ENCODE measurements around the gene NPPC.
"Not testable (repeated sequence)": the region's sequence is repeated elsewhere in the genome, so short reads cannot be mapped to it uniquely, and the experiment has no call there.

NPPC gene

GRCh38 chr2:231926180-231926741 is at the start of gene NPPC:
Gene NPPC, minus strand, starts transcription at chr2:231926396. Its CDS starts 147 bp downstream, at chr2:231926249.
- peak; percentile 55 for DNase-seq (ENCODE audit: low spot score)

GRCh38 chr2:231975001-231975400 is 48.8 kb upstream of the NPPC start:
- no peak for DNase-seq (ENCODE audit: low spot score)

- no peak for DNase-seq (ENCODE audit: low spot score)
Observed at GRCh38 chr2:231970461-231970860, 44.3 kb upstream of the NPPC start.

GRCh38 chr2:231968820-231969219 is 42.6 kb upstream of the NPPC start:
- no peak for DNase-seq (ENCODE audit: low spot score)

GRCh38 chr2:231966886-231967285 is 40.7 kb upstream of the NPPC start:
- DNase-seq (ENCODE audit: low spot score) = no peak

- no peak for DNase-seq (ENCODE audit: low spot score)
Observed at GRCh38 chr2:231965102-231965501, 38.9 kb upstream of the NPPC start.

GRCh38 chr2:231961349-231962166 is 35.4 kb upstream of the NPPC start, which contains the start of gene DIS3L2:
Gene DIS3L2, plus strand, starts transcription at chr2:231961713. Its CDS starts 53,215 bp downstream, at chr2:232014928.
- peak; percentile 95 for DNase-seq (ENCODE audit: low spot score)

GRCh38 chr2:231960810-231961348 is 34.7 kb upstream of the NPPC start:
- DNase-seq (ENCODE audit: low spot score) = no peak

GRCh38 chr2:231957913-231958763 is 31.9 kb upstream of the NPPC start:
- DNase-seq (ENCODE audit: low spot score) = no peak

GRCh38 chr2:231955758-231956472 is 29.7 kb upstream of the NPPC start:
- DNase-seq (ENCODE audit: low spot score) = no peak

- DNase-seq (ENCODE audit: low spot score) = no peak
Observed at GRCh38 chr2:231951452-231952035, 25.3 kb upstream of the NPPC start.

GRCh38 chr2:231947694-231948093 is 21.5 kb upstream of the NPPC start:
- DNase-seq (ENCODE audit: low spot score) = no peak

- DNase-seq (ENCODE audit: low spot score) = not testable (repeated sequence)
Observed at GRCh38 chr2:231947112-231947511, 20.9 kb upstream of the NPPC start.

- DNase-seq (ENCODE audit: low spot score) = no peak
Observed at GRCh38 chr2:231946241-231946814, 20.1 kb upstream of the NPPC start.

- no peak for DNase-seq (ENCODE audit: low spot score)
Observed at GRCh38 chr2:231942180-231942579, 16.0 kb upstream of the NPPC start.

- no peak for DNase-seq (ENCODE audit: low spot score)
Observed at GRCh38 chr2:231941673-231942072, 15.5 kb upstream of the NPPC start.

- no peak for DNase-seq (ENCODE audit: low spot score)
Observed at GRCh38 chr2:231940795-231941194, 14.6 kb upstream of the NPPC start.

- peak; percentile 2 for DNase-seq (ENCODE audit: low spot score)
Observed at GRCh38 chr2:231939022-231939421, 12.8 kb upstream of the NPPC start.

- DNase-seq (ENCODE audit: low spot score) = no peak
Observed at GRCh38 chr2:231937057-231937456, 10.9 kb upstream of the NPPC start.

GRCh38 chr2:231936491-231936890 is 10.3 kb upstream of the NPPC start:
- peak; percentile 3 for DNase-seq (ENCODE audit: low spot score)

GRCh38 chr2:231935815-231936214 is 9.6 kb upstream of the NPPC start:
- DNase-seq (ENCODE audit: low spot score) = no peak
